T-helper 17 cell (primary cell): ENCODE results near the gene AIF1L. TPM values are rescaled to one million over a fixed set of nuclear protein-coding genes. Genes with fewer than 3 reads are reported as not detected.

Source experiments
- ATAC-seq: fragments of 150-1000 bp; cut with Tn5 transposase; 2 replicates; pipeline ENCODE4 v1.10.0; 2021; ENCODE audit warnings: mild to moderate bottlenecking, moderate library complexity
- DNase-seq, 3 donors: peaks; one replicate each; pipeline versions ENCODE4 v3.0.0 to v3.0.0-alpha.2; 2020 to 2021
- H3K9me3 ChIP-seq: one replicate; pipeline ENCODE4 v1.7.0; 2013; ENCODE audit warnings: low read length, mild to moderate bottlenecking; ENCODE audit not compliant: control insufficient read depth, poor library complexity, severe bottlenecking
- H3K27ac Mint-ChIP-seq: one replicate; pipeline ENCODE4 v1.8.0; 2022; ENCODE audit warnings: mild to moderate bottlenecking, moderate library complexity, mixed read lengths
- H3K27me3 Mint-ChIP-seq: one replicate; pipeline ENCODE4 v1.8.0; 2022; ENCODE audit warnings: mixed read lengths
- H3K36me3 Mint-ChIP-seq: one replicate; pipeline ENCODE4 v1.8.0; 2022; ENCODE audit warnings: low read depth, mixed read lengths
- H3K4me1 Mint-ChIP-seq: one replicate; pipeline ENCODE4 v1.8.0; 2022; ENCODE audit warnings: mild to moderate bottlenecking, mixed read lengths
- H3K4me3 Mint-ChIP-seq: one replicate; pipeline ENCODE4 v1.8.0; 2022; ENCODE audit warnings: mild to moderate bottlenecking, moderate library complexity, mixed read lengths
- total RNA-seq, 4 donors: library from RNA in 2 of 4; stranded (reverse) in 2 of 4; gene quantifications; one replicate each; pipeline ENCODE4 v1.2.3 and lab custom pipeline; 2022 to 2026

AIF1L gene
- under 1 TPM in 1 of 2 donors, not detected in 1; 0.22 TPM for total RNA-seq
- 0.23 to 0.83 reads per million in 2 donors for total RNA-seq (lab: John Stamatoyannopoulos, UW)

GRCh38 chr9:131096269-131097125 lies at the start of gene AIF1L:
TSS of gene AIF1L (plus strand) at chr9:131096531. CDS start at chr9:131096630, 99 bp downstream.
- H3K4me3 Mint-ChIP-seq = peak within 1 kb of the TSS; percentile 82
- H3K36me3 Mint-ChIP-seq = peaks cover 5% of the 10 kb centered on the region
- peak; percentile 45 for ATAC-seq
- H3K27ac Mint-ChIP-seq = no peak within 1 kb of the TSS
- peaks cover 41% of the 10 kb centered on the region for H3K27me3 Mint-ChIP-seq
- DNase-seq = no peak
- no peaks in the 10 kb centered on the region for H3K9me3 ChIP-seq
- peaks cover 8% of the 10 kb centered on the region for H3K4me1 Mint-ChIP-seq

GRCh38 chr9:131046581-131047202 lies 49.6 kb upstream of the AIF1L start:
- DNase-seq (peak; percentile 44 to 66 (median 49)), ATAC-seq (peak; percentile 87)
- Mint-ChIP-seq H3K27ac (no peak overlapping the region), H3K4me3 (no peak overlapping the region), H3K36me3 (peaks cover 3% of the 10 kb centered on the region), H3K4me1 (no peaks in the 10 kb centered on the region), H3K27me3 (peaks cover 16% of the 10 kb centered on the region)
- no peaks in the 10 kb centered on the region for H3K9me3 ChIP-seq

- H3K27ac Mint-ChIP-seq = no peak overlapping the region
- H3K9me3 ChIP-seq = no peaks in the 10 kb centered on the region
- no peaks in the 10 kb centered on the region for H3K4me1 Mint-ChIP-seq
- ATAC-seq = no peak
- peaks cover 3% of the 10 kb centered on the region for H3K36me3 Mint-ChIP-seq
- H3K27me3 Mint-ChIP-seq = peaks cover 16% of the 10 kb centered on the region
- no peak overlapping the region for H3K4me3 Mint-ChIP-seq
- DNase-seq = no peak
Observed at GRCh38 chr9:131048332-131048731, 48.0 kb upstream of the AIF1L start.

GRCh38 chr9:131048820-131049219 lies 47.5 kb upstream of the AIF1L start:
- no peaks in the 10 kb centered on the region for H3K4me1 Mint-ChIP-seq
- no peak overlapping the region for H3K4me3 Mint-ChIP-seq

GRCh38 chr9:131049829-131050715 lies 46.3 kb upstream of the AIF1L start:
- H3K36me3 Mint-ChIP-seq = peaks cover 3% of the 10 kb centered on the region
- H3K9me3 ChIP-seq = no peaks in the 10 kb centered on the region
- H3K4me3 Mint-ChIP-seq = no peak overlapping the region
- no peaks in the 10 kb centered on the region for H3K4me1 Mint-ChIP-seq
- H3K27me3 Mint-ChIP-seq = peaks cover 16% of the 10 kb centered on the region
- DNase-seq = no peak
- ATAC-seq = no peak
- no peak overlapping the region for H3K27ac Mint-ChIP-seq

More at GRCh38 chr9:131048820-131049219, 47.5 kb upstream of the AIF1L start:
- no peak for DNase-seq
- Mint-ChIP-seq H3K27me3 (peaks cover 16% of the 10 kb centered on the region), H3K27ac (no peak overlapping the region), H3K36me3 (peaks cover 3% of the 10 kb centered on the region)
- ATAC-seq = no peak
- H3K9me3 ChIP-seq = no peaks in the 10 kb centered on the region

- H3K4me1 Mint-ChIP-seq = no peaks in the 10 kb centered on the region
- H3K9me3 ChIP-seq = no peaks in the 10 kb centered on the region
- H3K4me3 Mint-ChIP-seq = no peak overlapping the region
- peaks cover 16% of the 10 kb centered on the region for H3K27me3 Mint-ChIP-seq
- H3K36me3 Mint-ChIP-seq = peaks cover 3% of the 10 kb centered on the region
- DNase-seq (no peak), ATAC-seq (no peak)
- H3K27ac Mint-ChIP-seq = no peak overlapping the region
Observed at GRCh38 chr9:131050831-131051230, 45.5 kb upstream of the AIF1L start.

- no peak overlapping the region for H3K4me3 Mint-ChIP-seq
- H3K4me1 Mint-ChIP-seq = no peaks in the 10 kb centered on the region
- H3K36me3 Mint-ChIP-seq = peaks cover 3% of the 10 kb centered on the region
- peaks cover 16% of the 10 kb centered on the region for H3K27me3 Mint-ChIP-seq
- H3K9me3 ChIP-seq = no peaks in the 10 kb centered on the region
- DNase-seq = no peak
- no peak overlapping the region for H3K27ac Mint-ChIP-seq
- no peak for ATAC-seq
Observed at GRCh38 chr9:131051592-131052517, 44.5 kb upstream of the AIF1L start.

GRCh38 chr9:131053896-131054295 lies 42.4 kb upstream of the AIF1L start:
- Mint-ChIP-seq H3K4me1 (no peaks in the 10 kb centered on the region), H3K4me3 (no peak overlapping the region), H3K27ac (no peak overlapping the region), H3K27me3 (peaks cover 11% of the 10 kb centered on the region), H3K36me3 (no peaks in the 10 kb centered on the region)
- ATAC-seq (no peak), DNase-seq (no peak)
- H3K9me3 ChIP-seq = no peaks in the 10 kb centered on the region

- no peaks in the 10 kb centered on the region for H3K27me3 Mint-ChIP-seq
- H3K4me1 Mint-ChIP-seq = no peaks in the 10 kb centered on the region
- no peak overlapping the region for H3K27ac Mint-ChIP-seq
- no peak overlapping the region for H3K4me3 Mint-ChIP-seq
- ATAC-seq = no peak
- H3K9me3 ChIP-seq = no peaks in the 10 kb centered on the region
- no peak for DNase-seq
- no peaks in the 10 kb centered on the region for H3K36me3 Mint-ChIP-seq
Observed at GRCh38 chr9:131056781-131057506, 39.4 kb upstream of the AIF1L start.

- DNase-seq = no peak
- Mint-ChIP-seq H3K36me3 (no peaks in the 10 kb centered on the region), H3K4me1 (peaks cover 2% of the 10 kb centered on the region), H3K27ac (no peak overlapping the region), H3K27me3 (peaks cover 7% of the 10 kb centered on the region), H3K4me3 (no peak overlapping the region)
- ATAC-seq = no peak
- H3K9me3 ChIP-seq = no peaks in the 10 kb centered on the region
Observed at GRCh38 chr9:131060900-131061630, 35.3 kb upstream of the AIF1L start.

GRCh38 chr9:131062969-131063368 lies 33.4 kb upstream of the AIF1L start:
- Mint-ChIP-seq H3K4me1 (peaks cover 2% of the 10 kb centered on the region), H3K27me3 (peaks cover 15% of the 10 kb centered on the region), H3K4me3 (no peak overlapping the region), H3K27ac (no peak overlapping the region), H3K36me3 (no peaks in the 10 kb centered on the region)
- ATAC-seq = no peak
- no peaks in the 10 kb centered on the region for H3K9me3 ChIP-seq
- DNase-seq = no peak
